GM12873 (cell line): ENCODE data around the gene RWDD3.

Experiments
- TF ChIP-seq, protein P1 (sequence below): IDR thresholded peaks from 2 replicates; pipeline ENCODE4 v1.5.1; 2012; ENCODE audit warnings: low read depth, mild to moderate bottlenecking, moderate library complexity, low read length, control low read depth; ENCODE audit not compliant: insufficient read depth; ENCODE audit errors: missing control alignments

RWDD3 gene

GRCh38 chr1:95262913-95263312 lies 28.9 kb downstream of the RWDD3 start:
- TF ChIP-seq, protein P1, sequence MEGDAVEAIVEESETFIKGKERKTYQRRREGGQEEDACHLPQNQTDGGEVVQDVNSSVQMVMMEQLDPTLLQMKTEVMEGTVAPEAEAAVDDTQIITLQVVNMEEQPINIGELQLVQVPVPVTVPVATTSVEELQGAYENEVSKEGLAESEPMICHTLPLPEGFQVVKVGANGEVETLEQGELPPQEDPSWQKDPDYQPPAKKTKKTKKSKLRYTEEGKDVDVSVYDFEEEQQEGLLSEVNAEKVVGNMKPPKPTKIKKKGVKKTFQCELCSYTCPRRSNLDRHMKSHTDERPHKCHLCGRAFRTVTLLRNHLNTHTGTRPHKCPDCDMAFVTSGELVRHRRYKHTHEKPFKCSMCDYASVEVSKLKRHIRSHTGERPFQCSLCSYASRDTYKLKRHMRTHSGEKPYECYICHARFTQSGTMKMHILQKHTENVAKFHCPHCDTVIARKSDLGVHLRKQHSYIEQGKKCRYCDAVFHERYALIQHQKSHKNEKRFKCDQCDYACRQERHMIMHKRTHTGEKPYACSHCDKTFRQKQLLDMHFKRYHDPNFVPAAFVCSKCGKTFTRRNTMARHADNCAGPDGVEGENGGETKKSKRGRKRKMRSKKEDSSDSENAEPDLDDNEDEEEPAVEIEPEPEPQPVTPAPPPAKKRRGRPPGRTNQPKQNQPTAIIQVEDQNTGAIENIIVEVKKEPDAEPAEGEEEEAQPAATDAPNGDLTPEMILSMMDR: no peak

- TF ChIP-seq, protein P1: no peak
These were observed 29.4 kb downstream of the RWDD3 start for GRCh38 chr1:95263450-95263849.

DNA sequence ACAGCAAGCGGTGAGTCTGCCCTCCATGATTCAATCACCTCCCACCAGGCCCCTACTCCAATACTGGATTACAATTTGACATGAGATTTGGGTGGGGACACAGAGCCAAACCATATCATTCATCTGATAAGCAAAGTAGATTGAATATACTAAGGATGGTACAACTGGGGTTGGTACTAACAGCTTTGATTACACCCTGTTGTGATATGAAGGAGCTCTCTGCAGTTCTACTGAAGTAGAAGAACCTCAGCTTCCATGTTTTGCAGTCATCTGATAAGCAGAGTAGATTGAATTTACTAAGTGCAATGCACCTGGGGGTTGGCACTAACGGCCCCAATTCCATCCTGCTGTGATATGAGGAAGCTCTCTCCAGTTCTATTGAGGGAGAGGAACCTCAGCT lies 31.1 kb downstream of the RWDD3 start:
- TF ChIP-seq, protein P1: no peak

DNA sequence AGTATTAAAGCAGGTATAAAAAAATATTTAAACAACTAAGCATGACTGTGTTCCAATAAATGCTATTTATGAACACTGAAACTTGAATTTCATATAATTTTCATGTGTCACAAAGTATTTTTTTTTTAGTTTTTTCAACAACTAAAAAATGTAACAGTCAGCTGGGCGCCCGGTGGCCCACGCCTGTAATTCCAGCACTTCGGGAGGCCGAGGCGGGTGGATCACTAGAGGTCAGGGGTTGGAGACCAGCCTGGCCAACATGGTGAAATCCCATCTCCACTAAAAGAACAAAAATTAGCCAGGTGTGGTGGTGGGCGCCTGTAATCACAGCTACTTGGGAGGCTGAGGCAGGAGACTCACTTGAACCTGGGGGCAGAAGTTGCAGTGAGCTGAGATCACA lies 42.4 kb downstream of the RWDD3 start:
- TF ChIP-seq, protein P1: no peak

DNA sequence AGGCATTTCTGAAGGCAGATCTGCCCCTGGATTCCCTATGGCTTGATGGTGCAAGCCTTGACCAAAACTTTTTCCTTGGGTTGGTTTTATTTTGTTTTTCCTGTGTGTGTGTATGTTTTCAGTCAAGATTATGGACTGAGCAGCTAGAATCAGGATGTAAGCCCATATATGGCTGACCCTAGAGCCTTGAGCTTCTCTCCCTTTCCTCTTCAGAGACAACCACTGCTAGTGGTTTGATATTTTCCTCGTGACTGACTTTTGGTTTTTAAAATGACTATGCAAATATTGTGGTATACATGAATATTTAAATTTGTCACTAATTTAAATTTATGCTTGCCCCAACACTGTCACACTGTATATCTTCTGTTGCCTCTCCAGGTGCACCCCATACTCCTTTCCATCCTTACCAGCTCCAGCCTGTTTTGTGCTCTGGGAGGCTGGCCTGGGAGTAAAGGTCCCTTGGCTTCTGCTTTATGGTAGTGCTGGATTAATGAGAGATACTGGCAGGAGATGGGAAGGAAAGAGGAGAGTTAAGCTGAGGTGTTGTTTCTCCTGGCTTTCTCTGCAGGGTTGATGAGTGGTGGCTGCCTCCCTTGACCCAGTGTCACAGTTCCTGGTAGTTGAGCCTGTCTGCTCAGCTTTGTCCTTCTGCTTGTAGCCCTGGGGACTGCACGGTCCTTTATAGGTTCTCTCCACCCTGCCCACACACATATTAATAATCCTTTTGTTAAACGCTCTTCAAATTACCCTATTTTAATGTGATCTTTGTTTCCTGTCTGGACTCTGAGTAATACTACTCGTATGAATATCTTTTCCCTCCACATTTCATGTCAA lies 44.4 kb downstream of the RWDD3 start:
- TF ChIP-seq, protein P1: no peak

DNA sequence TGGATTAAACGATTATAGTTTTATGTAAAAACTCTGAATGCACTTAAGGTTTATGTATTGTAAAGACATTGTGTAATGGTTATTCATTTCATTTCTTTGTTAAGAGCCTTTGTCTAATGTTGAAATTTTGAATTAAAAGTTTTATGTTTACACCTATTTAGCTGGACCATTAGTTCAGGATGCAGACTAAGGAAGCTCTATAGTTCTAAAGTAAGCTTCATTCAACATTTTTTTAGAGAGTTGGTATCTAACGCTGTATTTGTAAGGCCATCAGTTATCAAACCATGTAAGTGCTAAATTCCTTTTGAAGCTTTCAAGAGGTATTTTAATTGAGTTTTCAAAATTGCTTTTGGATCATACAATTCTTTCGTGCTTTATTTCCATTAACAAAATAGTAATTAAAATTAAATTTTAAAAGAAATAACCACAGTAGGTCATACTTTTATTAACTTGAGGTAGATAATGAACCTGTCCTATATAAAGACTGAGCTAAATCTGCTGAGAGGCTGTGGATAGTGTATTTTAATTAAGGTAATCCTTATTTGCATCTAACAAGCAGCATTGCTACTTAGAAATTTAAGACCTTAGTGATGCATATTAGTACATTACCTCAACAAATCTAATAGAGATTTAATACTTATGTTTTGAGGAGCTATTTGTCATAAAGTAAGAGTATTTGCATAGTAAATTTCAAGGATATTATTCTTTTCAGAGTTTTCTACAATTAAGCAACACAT lies 47.9 kb downstream of the RWDD3 start:
- TF ChIP-seq, protein P1: no peak

DNA sequence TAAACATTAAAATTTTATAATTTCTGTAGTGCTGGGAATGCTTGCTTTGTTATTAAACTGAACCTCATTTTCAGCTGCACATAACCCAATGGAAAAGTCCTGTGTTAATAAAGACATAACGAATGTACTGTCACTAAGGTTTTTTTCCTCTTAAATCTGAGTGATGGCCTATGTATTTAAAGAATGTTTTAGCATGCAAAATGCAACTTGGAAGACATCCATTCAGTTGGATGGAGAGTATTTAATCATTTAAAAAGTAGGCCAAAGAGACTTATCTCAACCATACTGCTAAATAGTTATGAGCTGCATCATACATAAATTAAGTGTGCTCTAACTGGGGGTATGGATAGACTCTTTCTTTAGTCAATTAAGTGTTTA lies 48.5 kb downstream of the RWDD3 start:
- TF ChIP-seq, protein P1: no peak
